NCI-H146 treated with DMSO at 0.1 percent for 48 hours (cell line): ENCODE results near the gene VAV3.

Experiments
- DNase-seq: peaks from one replicate; lab custom pipeline; 2025; ENCODE audit not compliant: unreplicated experiment; lab: John Stamatoyannopoulos, UW

VAV3 gene

DNA sequence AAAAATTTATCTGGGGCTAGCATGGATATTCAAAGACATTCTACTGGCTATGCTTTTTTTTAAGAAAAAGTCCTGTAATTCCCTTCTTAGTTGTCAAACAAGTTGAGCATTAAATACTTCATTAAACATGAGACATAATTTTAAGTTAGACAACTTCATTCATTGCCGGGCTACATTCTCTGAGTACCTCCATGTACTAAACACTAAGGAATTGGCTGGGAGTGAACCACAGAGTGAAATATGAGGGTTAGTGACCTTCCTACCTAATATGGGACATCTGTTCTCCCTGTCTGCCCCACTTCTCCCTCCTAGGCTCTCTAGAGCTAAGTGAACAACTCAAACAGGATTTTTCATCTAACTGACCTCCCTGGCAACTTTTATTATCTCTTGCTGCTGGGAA is 370.4 kb downstream of the VAV3 start:
- DNase-seq, result no peak

DNA sequence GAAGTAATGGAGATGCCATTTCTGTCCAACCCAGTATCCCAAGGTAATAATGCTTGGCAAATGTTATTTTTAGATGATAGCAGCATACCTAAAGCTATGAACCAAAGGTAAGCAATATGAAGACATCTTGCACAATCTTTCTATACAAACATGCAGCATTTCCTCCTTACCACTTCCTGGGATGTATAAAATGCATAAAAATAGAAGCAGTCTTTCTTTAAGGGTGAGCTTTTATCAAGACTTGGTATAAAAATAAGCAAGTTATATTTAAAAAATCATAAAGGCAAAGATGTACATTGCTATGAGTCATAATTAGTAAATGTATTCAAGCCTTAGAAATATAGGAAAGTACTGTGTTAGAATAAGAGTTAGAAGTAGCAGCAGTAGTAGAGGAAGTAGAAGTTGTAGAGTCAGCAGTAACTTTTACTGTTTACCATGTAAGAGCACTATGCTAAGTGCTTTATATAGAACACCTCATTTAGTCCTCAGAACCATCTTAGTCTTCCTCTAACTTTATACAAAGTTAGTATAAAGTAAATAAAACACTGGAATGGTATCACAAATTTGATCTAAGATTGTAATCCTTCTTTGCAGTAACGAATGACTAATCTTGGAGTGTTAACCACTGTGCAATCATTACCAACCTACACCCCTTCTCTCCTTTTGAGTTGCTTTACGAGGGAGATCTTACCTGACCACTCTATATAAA is 371.3 kb downstream of the VAV3 start:
- no peak for DNase-seq

DNA sequence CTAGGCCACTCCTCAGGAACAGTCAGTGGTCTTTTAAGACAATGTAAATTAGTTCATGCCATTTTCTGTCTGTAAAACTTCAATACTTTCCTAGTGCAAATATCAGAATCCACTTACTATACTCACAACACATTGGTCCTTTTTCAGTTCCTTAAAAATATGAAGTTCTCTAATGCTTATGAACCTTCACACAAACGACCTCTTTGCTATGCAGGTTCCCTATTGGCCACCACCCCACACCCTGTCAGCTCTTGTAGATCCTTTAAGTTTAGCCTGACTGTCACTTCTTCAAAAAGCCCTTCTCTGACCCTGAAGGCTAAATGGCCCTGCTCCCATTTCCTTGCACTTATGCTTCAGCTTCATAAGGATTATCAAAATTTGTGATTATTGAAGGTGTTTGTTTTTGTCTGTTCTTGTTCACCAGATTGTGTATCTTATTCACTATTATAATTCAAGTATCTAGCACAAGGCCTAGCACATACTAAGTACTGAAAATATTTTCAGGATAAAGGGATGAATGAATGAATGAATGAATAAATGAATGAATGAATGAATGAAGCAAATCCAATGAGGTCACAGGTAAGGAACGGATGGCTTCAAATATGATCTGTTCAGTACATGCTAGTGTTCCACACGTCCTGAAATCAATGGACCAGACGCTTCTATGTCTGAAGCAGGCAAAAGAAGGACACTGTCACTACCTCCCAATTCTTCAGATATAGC is 373.9 kb downstream of the VAV3 start:
- no peak for DNase-seq

DNA sequence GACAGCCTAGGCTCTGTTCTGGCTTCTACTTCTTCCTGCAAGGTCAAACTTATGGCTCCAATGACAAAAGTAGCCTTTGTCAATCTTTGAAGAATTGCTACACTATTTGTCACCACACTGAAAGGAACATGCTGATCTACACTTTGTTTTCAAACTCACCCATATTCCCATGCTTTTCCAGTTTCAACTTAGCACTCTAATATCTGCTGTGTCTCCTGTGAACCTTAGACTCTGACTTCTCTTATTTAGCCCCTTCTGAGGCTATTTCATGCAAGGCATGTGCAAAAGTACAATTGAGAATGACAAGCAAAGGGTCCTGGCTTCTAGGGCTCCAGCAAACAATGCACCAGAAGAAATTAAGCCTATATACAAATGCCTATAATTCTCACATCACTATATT is 374.9 kb downstream of the VAV3 start:
- DNase-seq, result no peak

DNA sequence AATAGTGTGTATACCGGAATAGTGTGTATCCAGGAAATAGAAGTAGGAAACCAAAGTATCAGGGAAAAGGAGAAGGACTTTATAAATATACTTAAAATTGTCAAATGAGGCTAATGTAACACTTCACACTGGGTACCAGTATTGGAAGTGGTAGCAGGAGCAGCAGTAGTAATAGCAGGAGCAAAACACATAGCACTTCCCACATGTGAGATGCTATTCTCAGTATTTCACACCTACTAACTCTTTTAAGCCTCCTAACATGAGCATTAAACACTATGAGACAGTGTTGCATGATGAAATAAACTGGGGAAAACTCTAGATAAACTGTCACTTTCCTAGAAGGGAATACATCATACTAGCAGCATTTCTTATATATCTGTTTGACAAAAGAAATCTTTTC is 376.7 kb downstream of the VAV3 start:
- no peak for DNase-seq

DNA sequence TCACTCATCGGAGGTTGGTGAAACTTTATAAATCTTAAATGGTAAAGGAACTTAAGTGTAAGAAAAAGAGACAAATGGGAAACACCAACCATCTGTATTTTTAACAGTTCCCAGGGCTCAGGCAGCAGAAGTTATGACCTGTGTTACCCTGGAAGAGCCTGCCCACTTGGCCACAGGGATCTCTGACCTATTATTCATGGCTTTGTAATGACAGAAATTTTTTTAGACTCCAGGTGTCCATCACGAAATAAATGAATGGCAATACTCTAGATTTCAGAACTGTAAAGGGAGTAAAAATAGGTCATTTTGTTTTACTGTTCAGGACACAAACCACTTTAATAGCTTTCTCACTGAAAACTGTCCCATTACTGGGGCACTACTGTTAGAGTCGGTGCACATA is 389.8 kb downstream of the VAV3 start:
- DNase-seq, result no peak

DNA sequence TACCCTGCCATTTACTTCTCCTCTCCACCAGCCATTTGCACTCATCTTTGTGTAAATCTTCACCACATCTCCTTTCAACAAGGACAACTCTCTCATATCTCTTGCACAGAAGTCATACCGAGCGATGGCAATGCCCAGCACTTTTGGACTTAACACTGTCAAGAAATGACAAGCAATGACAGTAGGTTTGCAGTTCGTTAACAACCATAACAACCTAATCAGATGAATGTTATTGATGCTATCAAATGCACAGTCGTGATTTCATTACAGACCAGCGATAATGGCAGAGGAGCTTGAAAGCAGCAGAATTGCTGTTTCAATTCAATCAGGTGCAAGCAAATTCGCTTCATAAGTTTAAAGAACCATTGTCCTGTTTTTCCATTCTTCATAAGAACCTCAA is 390.9 kb downstream of the VAV3 start:
- no peak for DNase-seq

DNA sequence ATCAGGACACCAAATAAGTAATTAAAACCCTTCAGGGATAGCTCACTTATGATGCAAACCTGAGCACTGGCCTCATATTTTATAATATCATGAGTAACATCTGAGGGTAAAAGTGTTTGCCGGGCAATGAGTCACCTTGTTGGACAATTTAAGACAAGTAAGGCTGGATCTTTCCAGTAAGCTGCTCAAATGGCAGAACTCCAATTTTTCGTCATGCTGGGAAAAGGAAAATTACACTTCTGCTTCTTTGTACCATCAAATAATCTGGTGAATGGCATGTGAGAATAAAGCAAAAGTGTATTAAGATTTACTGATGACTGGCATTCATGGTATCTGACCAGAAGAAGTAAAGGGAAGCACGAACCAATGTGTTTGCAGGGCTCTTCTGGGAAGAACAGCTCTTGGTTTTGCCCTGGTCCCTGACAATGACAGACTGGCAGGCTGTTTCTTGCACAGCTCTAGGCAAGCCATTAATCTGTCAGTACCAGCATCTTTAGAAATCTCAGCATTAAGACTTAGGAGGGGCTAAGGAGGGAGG is 392.2 kb downstream of the VAV3 start:
- DNase-seq, result no peak

DNA sequence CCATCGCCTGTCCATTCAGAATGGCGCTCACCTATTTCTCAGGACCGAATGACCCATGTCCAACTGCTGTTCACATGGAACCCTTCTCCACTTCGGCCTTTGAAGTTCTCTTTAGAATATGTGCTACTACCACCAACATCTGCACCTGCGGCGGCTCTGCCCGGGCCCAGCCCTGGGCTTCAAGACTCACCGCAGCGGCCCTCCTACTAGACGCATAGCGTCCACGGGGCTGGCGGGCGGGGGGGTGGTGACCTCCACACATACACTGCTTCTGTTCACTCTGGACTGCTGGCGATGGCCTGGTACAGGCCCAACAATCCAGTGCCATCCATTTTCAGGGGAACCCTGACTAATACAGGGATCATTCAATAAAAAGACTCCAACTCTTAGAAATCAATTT is 394.2 kb downstream of the VAV3 start:
- no peak for DNase-seq

DNA sequence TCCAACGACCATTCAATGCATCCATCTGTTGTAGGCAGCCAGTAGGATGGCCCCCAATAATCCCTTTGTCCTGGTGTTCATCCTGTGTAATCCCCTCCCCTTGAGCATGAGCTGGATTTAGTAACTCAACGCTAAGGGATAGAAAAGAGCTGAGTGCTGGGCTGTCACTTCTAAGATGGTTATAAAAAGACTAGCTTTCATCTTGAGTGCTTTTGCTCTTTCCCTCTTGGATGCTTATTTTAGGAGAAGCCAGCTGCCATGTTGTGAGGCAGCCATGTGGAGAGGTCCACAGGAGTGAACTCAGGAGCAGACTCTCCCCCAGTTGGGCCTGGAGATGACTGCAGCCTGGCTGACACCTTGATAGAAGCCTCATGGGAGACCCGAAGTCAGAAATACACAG is 401.5 kb downstream of the VAV3 start:
- DNase-seq, result no peak

DNA sequence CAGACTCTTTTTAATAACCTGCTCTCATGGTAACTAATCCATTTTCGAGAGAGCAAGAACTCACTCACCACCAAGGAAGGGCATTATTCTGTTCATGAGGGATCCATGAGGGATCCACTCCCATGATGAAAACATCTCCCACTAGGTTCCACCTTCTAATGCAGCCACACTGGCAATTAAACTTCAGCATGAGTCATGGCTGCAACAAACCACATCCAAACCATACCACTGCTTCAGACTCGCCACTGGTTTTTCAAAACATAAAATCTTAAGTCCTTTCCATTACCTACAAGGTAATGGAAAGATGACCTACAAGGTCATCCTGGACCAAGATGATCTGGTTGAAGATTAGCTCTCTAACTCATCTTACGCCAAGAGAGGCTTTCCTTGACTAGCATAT is 405.1 kb downstream of the VAV3 start:
- no peak for DNase-seq

DNA sequence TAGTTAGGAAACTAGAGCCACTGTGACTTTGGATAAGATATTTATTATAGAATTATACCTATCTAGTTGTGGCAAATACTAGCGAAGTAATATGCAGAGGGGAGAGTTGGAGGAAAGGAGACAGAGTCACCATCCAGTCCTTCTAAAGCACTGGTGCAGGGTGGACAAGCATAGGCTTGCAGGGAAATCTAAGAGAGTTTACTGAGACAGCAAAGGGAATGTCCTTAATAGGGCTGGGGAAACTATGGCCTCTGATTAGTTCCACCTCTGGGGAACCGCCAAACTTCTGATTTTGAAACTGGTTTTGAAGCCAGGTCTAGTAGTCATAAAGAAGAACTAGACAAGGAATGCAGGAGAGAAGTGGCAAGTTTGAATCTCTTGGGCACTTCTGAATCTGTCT is 407.9 kb downstream of the VAV3 start:
- no peak for DNase-seq

DNA sequence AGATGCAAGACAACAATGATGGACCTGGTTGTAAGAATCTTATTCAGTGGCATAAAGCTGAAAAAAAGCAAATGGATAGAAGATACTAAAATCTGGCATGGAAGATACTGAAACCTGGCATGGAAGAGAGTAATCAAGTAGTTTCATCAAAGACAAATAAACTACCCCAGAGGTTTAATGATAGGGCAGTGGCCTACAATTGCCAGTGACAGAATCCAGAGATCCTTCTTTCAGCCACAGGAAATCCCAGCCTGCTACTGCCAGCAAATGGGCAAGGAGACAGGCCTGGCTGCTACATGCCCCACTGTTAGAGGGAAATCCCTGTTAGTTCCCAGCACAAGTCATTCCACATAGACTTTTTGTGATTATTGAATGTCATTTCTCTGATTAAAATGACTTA is 409.4 kb downstream of the VAV3 start:
- no peak for DNase-seq

DNA sequence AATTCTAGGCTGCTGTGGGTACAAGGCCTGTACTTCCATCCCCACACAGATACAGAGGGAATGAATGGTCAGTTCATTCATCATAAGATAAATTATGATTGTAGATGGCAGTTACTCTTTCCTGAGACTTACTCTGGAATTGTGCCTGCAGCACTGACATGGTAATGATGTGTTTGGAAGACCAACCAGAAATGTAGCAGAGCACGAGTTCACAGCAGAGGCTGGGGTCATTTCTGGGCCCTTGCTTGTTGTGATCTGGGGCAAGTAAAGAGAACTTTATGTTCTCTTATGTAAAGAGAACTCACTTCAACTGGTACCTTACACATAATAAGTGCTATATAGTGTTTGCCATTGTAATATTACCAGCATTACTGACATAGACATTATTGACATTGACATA is 412.2 kb downstream of the VAV3 start:
- no peak for DNase-seq

DNA sequence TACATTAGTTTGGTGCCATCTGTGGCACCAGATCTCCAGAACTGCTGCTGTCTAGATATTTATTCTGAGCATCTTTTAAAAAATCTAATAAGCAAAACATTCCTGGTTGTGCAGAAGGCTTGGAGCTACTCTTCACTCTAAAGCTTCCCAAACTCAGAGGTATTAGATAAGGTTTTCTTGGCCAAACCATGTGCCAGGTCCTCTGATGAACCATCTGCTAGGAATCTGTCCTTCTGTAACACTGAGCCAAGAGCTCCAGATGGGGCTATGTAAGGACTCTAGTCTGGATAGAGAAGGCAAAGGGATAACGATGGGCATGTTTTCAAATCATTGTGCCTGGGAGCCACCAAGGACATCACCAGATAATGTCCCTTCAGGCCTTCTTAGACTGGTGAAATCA is 413.5 kb downstream of the VAV3 start:
- no peak for DNase-seq

DNA sequence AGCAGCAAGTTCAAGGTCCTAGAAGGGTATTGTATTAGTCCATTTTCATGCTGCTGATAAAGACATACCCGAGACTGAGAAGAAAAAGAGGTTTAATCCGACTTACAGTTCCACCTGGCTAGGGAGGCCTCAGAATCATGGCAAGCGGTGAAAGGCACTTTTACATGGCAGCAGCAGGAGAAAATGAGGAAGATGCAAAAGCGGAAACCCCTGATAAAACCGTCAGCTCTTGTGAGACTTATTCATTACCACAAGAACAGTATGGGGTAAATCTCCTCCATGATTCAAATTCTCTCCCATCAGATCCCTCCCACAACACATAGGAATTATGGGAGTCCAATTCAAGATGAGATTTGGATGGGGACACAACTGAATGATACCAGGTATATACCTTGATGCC is 414.6 kb downstream of the VAV3 start:
- DNase-seq, result no peak

DNA sequence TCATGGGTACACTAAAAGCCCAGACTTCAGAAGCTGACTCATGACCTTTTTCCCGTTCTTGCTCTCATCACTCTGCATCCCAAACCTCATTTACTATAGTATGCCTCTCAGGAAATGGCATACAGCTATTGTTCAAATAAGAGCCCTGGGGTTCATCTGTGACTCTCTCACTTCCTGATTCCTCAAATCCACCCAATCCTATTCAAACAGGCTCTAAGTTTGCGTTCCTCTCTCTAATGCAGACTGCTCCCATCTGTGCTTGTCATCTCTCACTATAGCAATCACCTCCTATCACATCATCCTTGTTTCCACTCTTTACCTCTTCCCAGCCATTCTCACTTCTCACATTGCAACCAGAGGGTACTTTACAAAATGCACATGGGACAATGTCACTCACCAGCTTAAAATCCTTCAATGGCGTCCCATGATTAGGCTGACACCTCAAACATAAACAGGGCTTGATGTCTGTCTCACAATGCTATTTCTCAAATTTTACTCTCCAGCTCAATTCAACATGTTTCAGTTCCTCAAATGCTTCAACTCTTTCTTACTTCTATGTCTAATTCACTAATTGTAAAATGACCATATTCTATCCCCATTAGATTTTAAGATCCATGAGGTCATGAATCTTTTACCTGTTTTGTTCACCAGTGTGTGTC is 415.7 kb downstream of the VAV3 start:
- DNase-seq, result no peak

DNA sequence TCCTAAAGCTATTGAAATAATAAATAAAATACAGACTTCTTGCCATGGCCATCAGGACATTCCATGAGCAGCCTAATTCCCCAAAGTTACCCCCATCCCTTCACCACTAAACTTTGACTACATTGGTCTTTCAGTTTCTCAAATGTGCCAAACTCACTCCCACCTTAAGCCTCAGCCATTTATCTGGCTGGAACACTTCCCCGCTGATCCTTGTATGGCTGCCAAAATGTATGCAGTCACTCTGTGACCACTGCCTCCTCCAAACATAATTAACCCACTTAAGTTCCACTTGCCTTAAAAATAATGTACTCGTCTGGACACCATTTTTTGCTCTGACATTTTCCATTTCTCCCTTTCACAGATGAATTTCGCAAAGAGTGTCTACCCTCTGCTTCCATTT is 416.7 kb downstream of the VAV3 start:
- DNase-seq, result no peak

DNA sequence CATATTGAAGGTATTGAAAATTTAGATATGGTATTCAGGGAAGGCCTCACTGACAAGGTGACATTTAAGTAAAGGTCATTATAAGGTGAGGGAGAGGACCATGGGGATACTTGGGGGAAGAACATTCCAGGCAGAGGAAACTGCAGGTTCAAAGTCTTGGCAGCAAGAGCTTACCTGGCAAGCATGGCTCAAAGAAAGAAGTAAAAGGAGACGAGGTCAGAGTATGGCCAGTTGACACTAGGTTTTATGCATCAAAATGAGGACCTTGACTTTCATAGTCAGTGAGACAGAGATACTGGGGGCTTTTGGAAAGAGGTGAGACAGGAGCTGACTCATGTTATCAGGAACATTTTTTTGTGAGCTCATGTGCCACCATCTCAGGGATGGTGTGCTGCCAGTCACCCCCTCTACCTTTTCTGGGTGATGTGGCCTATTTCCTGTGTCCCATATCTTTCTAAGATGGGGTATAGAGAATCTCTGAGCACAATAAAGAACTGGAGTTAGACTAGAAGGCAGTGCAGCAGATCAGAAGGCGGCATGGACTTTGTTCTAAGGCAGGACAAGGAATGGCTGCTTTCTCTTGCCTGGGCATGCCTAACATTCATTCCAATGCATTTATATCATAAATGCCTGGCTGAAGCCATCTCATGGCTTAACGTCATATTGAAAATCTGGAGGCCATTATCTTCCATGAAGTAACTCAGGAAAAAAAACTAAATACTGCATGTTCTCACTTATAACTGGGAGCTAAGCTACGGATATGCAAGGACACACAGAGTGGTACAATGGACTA is 417.4 kb downstream of the VAV3 start:
- DNase-seq, result no peak

DNA sequence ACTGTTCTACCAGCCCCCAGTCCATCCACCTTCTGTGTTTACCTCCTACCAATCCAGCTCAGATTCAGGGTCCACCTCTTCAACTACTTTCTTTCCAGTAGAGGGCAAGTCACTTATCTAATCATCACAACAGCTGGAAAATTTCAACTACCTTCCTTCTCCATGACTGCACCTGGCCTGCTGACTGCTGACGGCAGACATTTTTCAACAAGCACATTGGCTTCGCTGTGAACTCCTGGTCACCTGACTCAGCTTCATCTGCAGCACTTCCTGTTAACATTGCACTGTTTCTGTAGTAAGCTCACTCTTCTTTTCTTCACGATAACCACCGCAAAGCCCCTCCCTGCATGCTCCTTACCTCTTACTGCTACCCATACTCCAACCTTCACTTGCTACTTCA is 418.4 kb downstream of the VAV3 start:
- no peak for DNase-seq

DNA sequence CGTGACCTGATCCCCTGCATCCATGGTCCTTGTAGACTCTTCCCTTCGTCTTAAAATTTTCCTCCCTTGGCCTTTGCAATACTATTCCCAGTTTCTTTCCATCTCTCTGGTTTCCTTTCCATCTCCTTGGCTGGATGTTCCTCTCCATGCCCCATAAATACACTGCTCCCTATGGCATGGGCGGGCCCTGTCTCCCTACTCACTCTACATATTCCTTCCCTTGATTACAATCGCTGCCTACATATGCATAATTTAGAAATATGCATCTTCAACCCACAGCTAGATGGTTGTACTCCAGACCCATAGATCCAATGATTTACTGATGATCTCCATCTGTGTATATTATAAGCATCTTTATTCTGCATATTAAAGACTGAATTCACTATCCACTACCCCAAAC is 419.1 kb downstream of the VAV3 start:
- no peak for DNase-seq
